T-helper 17 cell (primary cell): ENCODE results near the gene SLC6A11. TPM values are rescaled to one million over a fixed set of nuclear protein-coding genes. Genes with fewer than 3 reads are reported as not detected.

Experiments used
- ATAC-seq: fragments of 150-1000 bp; cut with Tn5 transposase; 2 replicates; pipeline ENCODE4 v1.10.0; 2021; ENCODE audit warnings: mild to moderate bottlenecking, moderate library complexity
- DNase-seq, 3 donors: peaks; one replicate each; pipeline versions ENCODE4 v3.0.0 to v3.0.0-alpha.2; 2020 to 2021
- H3K9me3 ChIP-seq: one replicate; pipeline ENCODE4 v1.7.0; 2013; ENCODE audit warnings: low read length, mild to moderate bottlenecking; ENCODE audit not compliant: control insufficient read depth, poor library complexity, severe bottlenecking
- H3K27ac Mint-ChIP-seq: one replicate; pipeline ENCODE4 v1.8.0; 2022; ENCODE audit warnings: mild to moderate bottlenecking, moderate library complexity, mixed read lengths
- H3K27me3 Mint-ChIP-seq: one replicate; pipeline ENCODE4 v1.8.0; 2022; ENCODE audit warnings: mixed read lengths
- H3K36me3 Mint-ChIP-seq: one replicate; pipeline ENCODE4 v1.8.0; 2022; ENCODE audit warnings: low read depth, mixed read lengths
- H3K4me1 Mint-ChIP-seq: one replicate; pipeline ENCODE4 v1.8.0; 2022; ENCODE audit warnings: mild to moderate bottlenecking, mixed read lengths
- H3K4me3 Mint-ChIP-seq: one replicate; pipeline ENCODE4 v1.8.0; 2022; ENCODE audit warnings: mild to moderate bottlenecking, moderate library complexity, mixed read lengths
- total RNA-seq, 4 donors: library from RNA in 2 of 4; stranded (reverse) in 2 of 4; gene quantifications; one replicate each; pipeline ENCODE4 v1.2.3 and lab custom pipeline; 2022 to 2026

SLC6A11 gene
- total RNA-seq, 2 donors from 2014 or later, result not detected

DNA sequence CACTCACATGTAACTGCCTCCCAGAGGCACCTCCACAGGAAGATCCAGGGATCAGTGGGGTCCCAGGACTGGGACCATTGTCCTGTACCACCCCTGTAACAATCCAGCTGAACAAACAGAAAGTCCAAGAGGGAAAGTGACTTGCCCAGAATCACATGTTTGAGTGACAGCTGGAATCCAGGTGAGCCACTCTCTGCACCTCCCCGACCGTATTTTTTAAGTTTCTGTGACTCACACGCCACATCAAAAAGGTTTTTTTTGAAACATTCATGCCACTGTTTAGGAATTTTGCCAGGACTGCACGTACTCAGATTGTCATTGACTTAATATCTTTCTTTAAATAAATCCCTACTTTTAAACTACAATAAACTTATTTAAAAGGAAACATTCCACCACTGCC lies 166.8 kb downstream of the SLC6A11 start:
- Mint-ChIP-seq H3K27ac (no peak overlapping the region), H3K36me3 (no peaks in the 10 kb centered on the region), H3K4me1 (no peaks in the 10 kb centered on the region), H3K27me3 (peaks cover 37% of the 10 kb centered on the region), H3K4me3 (no peak overlapping the region)
- H3K9me3 ChIP-seq, result no peaks in the 10 kb centered on the region
- ATAC-seq (no peak), DNase-seq (no peak)

DNA sequence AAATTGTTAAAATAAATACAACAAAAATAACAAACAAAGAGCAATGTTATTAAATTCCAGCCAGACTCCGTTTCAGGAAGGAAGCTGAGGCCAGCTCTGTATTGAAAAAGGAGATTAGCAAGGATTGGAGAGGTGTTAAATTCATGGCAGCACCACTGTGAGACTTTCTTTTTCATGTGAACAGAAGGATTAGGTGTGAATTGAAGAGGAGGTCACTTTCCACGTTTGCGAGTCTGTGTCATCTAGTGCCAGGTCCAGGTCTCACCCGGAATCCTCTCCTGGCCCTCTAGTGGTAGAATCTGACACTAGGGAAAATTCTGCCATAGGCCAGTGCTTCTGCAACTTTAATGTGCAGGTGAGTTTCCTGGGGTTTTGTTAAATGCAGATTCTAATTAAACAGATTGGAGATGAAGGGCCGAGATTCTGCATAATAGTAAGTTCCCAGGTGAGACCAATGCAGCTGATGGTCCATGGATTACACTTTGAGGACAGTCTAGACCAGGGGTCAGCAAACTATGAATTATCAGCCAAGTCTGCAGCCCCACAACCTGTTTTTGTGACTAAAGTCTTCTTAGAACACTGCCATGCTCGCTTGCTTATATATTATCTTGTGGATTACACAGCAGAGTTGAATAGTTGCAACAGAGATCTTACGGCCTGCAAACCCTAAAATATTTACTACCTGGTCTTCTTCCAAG lies 167.3 kb downstream of the SLC6A11 start:
- Mint-ChIP-seq H3K4me1 (no peaks in the 10 kb centered on the region), H3K27me3 (peaks cover 37% of the 10 kb centered on the region)
- DNase-seq, result no peak

DNA sequence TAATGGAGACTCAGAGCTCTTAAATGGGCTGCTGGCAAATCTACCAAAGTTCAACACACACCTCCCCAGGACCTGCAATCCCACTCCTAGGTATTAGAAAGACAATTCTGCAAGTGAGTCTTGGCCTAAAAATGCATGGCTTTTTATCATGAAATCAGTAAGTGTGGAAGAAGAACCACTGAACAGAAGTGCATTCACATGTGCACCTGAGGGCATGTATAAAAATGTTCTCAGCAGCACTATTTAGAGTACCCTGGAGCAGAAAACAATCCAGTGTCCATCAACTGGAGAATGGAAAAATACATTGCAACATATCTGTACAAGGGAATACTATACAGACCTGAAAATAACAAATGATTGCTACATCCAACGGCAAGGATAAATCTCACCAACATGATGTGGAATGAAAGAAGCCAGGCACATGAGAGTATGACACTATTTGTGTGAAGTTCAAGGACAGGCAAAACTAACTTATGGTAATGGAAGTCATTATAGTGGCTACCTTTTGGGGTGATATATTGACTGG lies 168.4 kb downstream of the SLC6A11 start:
- no peaks in the 10 kb centered on the region for H3K9me3 ChIP-seq
- no peak for DNase-seq
- no peaks in the 10 kb centered on the region for H3K36me3 Mint-ChIP-seq

More for the DNA sequence above, 167.3 kb downstream of the SLC6A11 start:
- peak; percentile 42 for ATAC-seq
- Mint-ChIP-seq H3K4me3 (no peak overlapping the region), H3K27ac (no peak overlapping the region), H3K36me3 (no peaks in the 10 kb centered on the region)
- H3K9me3 ChIP-seq, result no peaks in the 10 kb centered on the region

DNA sequence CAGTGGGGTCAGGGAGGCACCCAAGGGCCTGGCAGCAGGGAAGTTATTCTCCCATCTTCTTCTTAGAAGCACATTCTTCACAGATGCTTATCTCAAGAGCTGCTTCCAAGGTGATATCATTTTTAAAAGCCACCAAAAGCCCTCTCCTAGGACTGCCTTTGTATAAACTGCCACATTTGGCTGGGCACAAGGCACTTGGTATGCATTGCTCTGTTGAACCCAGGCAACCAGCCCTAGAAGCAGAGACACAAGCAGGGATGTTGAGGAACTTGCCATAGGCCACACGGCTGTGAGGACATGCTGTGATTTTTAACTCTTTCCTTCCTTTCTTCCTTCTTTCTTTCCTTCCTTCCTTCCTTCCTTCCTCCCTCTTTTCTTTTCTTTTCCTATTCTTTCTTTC lies 169.2 kb downstream of the SLC6A11 start:
- H3K27me3 Mint-ChIP-seq, result peaks cover 52% of the 10 kb centered on the region
- no peaks in the 10 kb centered on the region for H3K36me3 Mint-ChIP-seq
- no peak overlapping the region for H3K27ac Mint-ChIP-seq
- no peaks in the 10 kb centered on the region for H3K9me3 ChIP-seq
- DNase-seq (no peak), ATAC-seq (no peak)
- H3K4me3 Mint-ChIP-seq, result no peak overlapping the region
- no peaks in the 10 kb centered on the region for H3K4me1 Mint-ChIP-seq

More for the DNA sequence above, 168.4 kb downstream of the SLC6A11 start:
- Mint-ChIP-seq H3K4me3 (no peak overlapping the region), H3K27ac (no peak overlapping the region), H3K27me3 (peaks cover 45% of the 10 kb centered on the region), H3K4me1 (no peaks in the 10 kb centered on the region)
- ATAC-seq, result no peak

DNA sequence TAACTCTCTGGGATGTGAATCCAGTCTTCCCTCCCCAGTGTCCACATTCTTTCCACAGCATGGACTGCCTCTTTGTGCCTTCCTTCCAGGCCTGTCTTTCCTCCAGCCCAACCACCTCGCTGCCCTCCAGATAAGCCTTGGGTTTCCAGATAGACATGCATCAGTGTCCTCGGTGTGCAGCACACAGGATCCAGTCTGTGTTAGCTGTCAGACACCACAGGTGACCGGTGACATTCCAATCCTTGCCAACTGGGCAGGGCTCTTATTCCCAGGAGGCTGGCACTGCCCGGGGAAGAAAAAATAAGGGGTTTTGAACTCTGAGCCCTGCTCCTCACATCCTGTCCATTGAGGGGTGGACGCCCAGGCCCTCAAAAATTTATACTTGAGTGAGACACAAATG lies 170.6 kb downstream of the SLC6A11 start:
- Mint-ChIP-seq H3K27ac (no peak overlapping the region), H3K4me1 (peaks cover 2% of the 10 kb centered on the region), H3K27me3 (peaks cover 60% of the 10 kb centered on the region), H3K36me3 (no peaks in the 10 kb centered on the region), H3K4me3 (no peak overlapping the region)
- DNase-seq (no peak), ATAC-seq (no peak)
- H3K9me3 ChIP-seq, result no peaks in the 10 kb centered on the region

DNA sequence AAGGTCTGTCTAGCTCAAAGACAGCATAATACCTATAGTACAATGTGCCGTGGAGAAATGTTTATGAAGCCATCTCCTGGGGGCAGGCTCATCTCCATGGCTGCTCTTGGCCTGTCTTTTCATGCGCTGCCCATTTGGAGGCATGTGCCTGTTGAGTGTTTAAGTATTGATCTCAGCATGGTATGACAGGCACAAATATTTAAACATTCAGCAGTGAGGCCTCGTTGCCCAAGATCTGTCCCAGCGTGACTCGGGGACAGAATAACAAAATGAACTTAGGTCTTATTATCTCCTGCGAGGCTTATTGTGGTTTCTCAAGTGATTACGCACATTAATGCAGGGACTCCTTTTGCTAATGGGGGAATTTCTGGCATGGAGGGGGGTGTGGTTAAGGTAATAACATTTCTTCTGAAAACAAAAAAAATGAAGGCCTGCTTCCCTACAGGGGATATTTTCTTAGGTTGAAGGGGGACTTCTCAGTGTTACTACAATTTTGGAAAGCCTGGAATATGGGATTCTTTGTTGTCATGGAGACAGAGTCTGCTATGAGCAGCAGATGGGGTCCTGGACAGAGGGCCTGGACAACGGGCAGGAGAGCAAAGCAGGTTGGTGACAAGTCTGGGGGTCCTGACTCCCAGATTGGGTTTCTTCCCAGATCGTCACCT lies 172.1 kb downstream of the SLC6A11 start:
- Mint-ChIP-seq H3K36me3 (peaks cover 4% of the 10 kb centered on the region), H3K27me3 (peaks cover 53% of the 10 kb centered on the region), H3K27ac (no peak overlapping the region), H3K4me1 (peaks cover 7% of the 10 kb centered on the region), H3K4me3 (no peak overlapping the region)
- no peak for ATAC-seq
- no peak for DNase-seq
- no peaks in the 10 kb centered on the region for H3K9me3 ChIP-seq

DNA sequence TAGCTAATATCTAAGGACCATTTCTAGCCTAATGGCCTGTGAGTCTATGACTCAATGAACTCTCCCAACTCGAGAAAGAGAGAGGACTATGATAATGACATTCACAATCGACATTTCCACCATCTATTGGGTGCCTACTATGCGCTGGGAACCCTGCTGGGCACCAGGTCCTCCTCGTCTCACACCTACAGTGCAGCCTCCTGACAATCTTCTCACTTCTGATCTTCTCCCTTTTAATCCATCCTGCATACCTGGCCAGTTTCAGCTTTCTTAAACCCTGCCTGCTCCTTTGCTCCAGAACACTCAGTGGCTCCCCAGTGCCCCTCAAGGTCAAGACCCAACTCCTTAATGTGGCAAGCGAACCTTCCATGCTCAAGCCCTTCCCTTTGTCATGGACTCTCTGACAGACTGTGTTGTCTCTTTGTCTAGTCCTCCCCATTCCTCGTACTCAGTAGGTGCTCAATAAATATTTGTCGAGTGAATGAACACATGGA lies 173.0 kb downstream of the SLC6A11 start:
- DNase-seq, result no peak
- no peak overlapping the region for H3K27ac Mint-ChIP-seq
- no peak overlapping the region for H3K4me3 Mint-ChIP-seq
- H3K9me3 ChIP-seq, result no peaks in the 10 kb centered on the region
- ATAC-seq, result no peak
- H3K4me1 Mint-ChIP-seq, result peaks cover 7% of the 10 kb centered on the region
- H3K36me3 Mint-ChIP-seq, result peaks cover 4% of the 10 kb centered on the region
- H3K27me3 Mint-ChIP-seq, result peaks cover 61% of the 10 kb centered on the region

Other genes with a start within 250 kb of the SLC6A11 start
- not detected for gene SLC6A1, start 176.5 kb downstream of the SLC6A11 start, total RNA-seq